Naive B cell (primary cell): ENCODE data around the gene FARP1. TPM values are rescaled to one million over a fixed set of nuclear protein-coding genes. Genes with fewer than 3 reads are reported as not detected.

Experiments used
- ATAC-seq, 2 donors: fragments of 150-1000 bp; cut with Tn5 transposase; 2 replicates each; pipeline ENCODE4 v1.10.0; 2021; ENCODE audit warnings: low read depth in 2 of 2, mild to moderate bottlenecking in 2 of 2, moderate library complexity in 2 of 2
- DNase-seq: peaks from one replicate; pipeline ENCODE4 v3.0.0; 2022
- H3K27ac Mint-ChIP-seq, 6 donors: one replicate each; pipeline ENCODE4 v1.8.0; 2020 to 2022; ENCODE audit warnings: mild to moderate bottlenecking in 6 of 6, mixed read lengths in 6 of 6, moderate library complexity in 5 of 6, inconsistent platforms in 2 of 6
- H3K27me3 Mint-ChIP-seq, 3 donors: one replicate each; pipeline ENCODE4 v1.8.0; 2021 to 2022; ENCODE audit warnings: mixed read lengths in 3 of 3, mild to moderate bottlenecking in 1 of 3
- H3K36me3 Mint-ChIP-seq, 2 donors: one replicate each; pipeline ENCODE4 v1.8.0; 2020 to 2022; ENCODE audit warnings: mixed read lengths in 2 of 2, inconsistent platforms in 1 of 2, mild to moderate bottlenecking in 1 of 2
- H3K4me1 Mint-ChIP-seq, 3 donors: one replicate each; pipeline ENCODE4 v1.8.0; 2020 to 2022; ENCODE audit warnings: mixed read lengths in 3 of 3, inconsistent platforms in 1 of 3, mild to moderate bottlenecking in 1 of 3, moderate library complexity in 1 of 3
- H3K4me3 Mint-ChIP-seq, 8 donors: one replicate each; pipeline ENCODE4 v1.8.0; 2020 to 2022; ENCODE audit warnings: mild to moderate bottlenecking in 8 of 8, mixed read lengths in 8 of 8, moderate library complexity in 8 of 8, inconsistent platforms in 2 of 8
- H3K9me3 Mint-ChIP-seq, 7 donors: one replicate each; pipeline ENCODE4 v1.8.0; 2020 to 2022; ENCODE audit warnings: mixed read lengths in 7 of 7, mild to moderate bottlenecking in 5 of 7, inconsistent platforms in 2 of 7, moderate library complexity in 1 of 7
- polyA plus RNA-seq, 6 donors: library from polyadenylated mRNA; unstranded; fragments of 300-500 nt; fragmentation: Illumina TruSeq; gene quantifications; one replicate each; pipeline ENCODE4 v1.2.3, GENCODE V29; 2021; ENCODE audit warnings: low read depth in 6 of 6

FARP1 gene
- polyA plus RNA-seq, 6 donors from 2014 or later = 0.44 to 1.2 (median 0.86) TPM; not detected in 1

- no peak for ATAC-seq
- no peak for DNase-seq
- Mint-ChIP-seq H3K27me3 (peaks cover 0 to 8% (median 7%) of the 10 kb centered on the region in 3 donors), H3K27ac (no peak overlapping the region), H3K36me3 (no peaks in the 10 kb centered on the region), H3K4me3 (no peak overlapping the region), H3K4me1 (no peaks in the 10 kb centered on the region), H3K9me3 (peaks cover 0 to 10% (median 1%) of the 10 kb centered on the region in 7 donors)
Measured at GRCh38 chr13:98110749-98111148, 32.1 kb upstream of the FARP1 start.

GRCh38 chr13:98111168-98112098 lies 31.5 kb upstream of the FARP1 start:
- Mint-ChIP-seq H3K27ac (no peak overlapping the region), H3K27me3 (peaks cover 0 to 8% (median 7%) of the 10 kb centered on the region in 3 donors), H3K4me3 (no peak overlapping the region), H3K9me3 (peaks cover 0 to 7% (median 1%) of the 10 kb centered on the region in 7 donors), H3K36me3 (no peaks in the 10 kb centered on the region), H3K4me1 (no peaks in the 10 kb centered on the region)
- ATAC-seq (no peak), DNase-seq (no peak)

- H3K9me3 Mint-ChIP-seq = peaks cover 0 to 4% (median 0%) of the 10 kb centered on the region in 7 donors
Measured at GRCh38 chr13:98112456-98112855, 30.4 kb upstream of the FARP1 start.

GRCh38 chr13:98118865-98119264 lies 24.0 kb upstream of the FARP1 start:
- H3K27ac Mint-ChIP-seq = no peak overlapping the region
- no peak for ATAC-seq
- no peak for DNase-seq
- H3K9me3 Mint-ChIP-seq = peaks cover 3 to 23% (median 13%) of the 10 kb centered on the region in 7 donors
- peaks cover 0 to 10% of the 10 kb centered on the region in 2 donors for H3K36me3 Mint-ChIP-seq
- no peaks in the 10 kb centered on the region for H3K4me1 Mint-ChIP-seq
- no peak overlapping the region for H3K4me3 Mint-ChIP-seq
- H3K27me3 Mint-ChIP-seq = peaks cover 0 to 8% (median 1%) of the 10 kb centered on the region in 3 donors

More at GRCh38 chr13:98112456-98112855, 30.4 kb upstream of the FARP1 start:
- Mint-ChIP-seq H3K27ac (no peak overlapping the region), H3K4me1 (no peaks in the 10 kb centered on the region), H3K4me3 (no peak overlapping the region), H3K36me3 (no peaks in the 10 kb centered on the region), H3K27me3 (peaks cover 0 to 8% (median 8%) of the 10 kb centered on the region in 3 donors)
- DNase-seq = no peak
- no peak for ATAC-seq

- ATAC-seq (no peak), DNase-seq (no peak)
- H3K4me1 Mint-ChIP-seq = no peaks in the 10 kb centered on the region
- peaks cover 13 to 38% (median 22%) of the 10 kb centered on the region in 7 donors for H3K9me3 Mint-ChIP-seq
- H3K27me3 Mint-ChIP-seq = peaks cover 4 to 9% (median 5%) of the 10 kb centered on the region in 3 donors
- H3K36me3 Mint-ChIP-seq = peaks cover 0 to 20% of the 10 kb centered on the region in 2 donors
- no peak overlapping the region for H3K27ac Mint-ChIP-seq
- no peak overlapping the region for H3K4me3 Mint-ChIP-seq
Measured at GRCh38 chr13:98123176-98123575, 19.7 kb upstream of the FARP1 start.

- Mint-ChIP-seq H3K27me3 (peaks cover 4 to 30% (median 28%) of the 10 kb centered on the region in 3 donors), H3K36me3 (peaks cover 0 to 7% of the 10 kb centered on the region in 2 donors), H3K4me3 (no peak overlapping the region), H3K27ac (no peak overlapping the region), H3K9me3 (peaks cover 5 to 27% (median 17%) of the 10 kb centered on the region in 7 donors), H3K4me1 (peaks cover 0 to 7% (median 4%) of the 10 kb centered on the region in 3 donors)
- ATAC-seq (no peak), DNase-seq (no peak)
Measured at GRCh38 chr13:98129059-98129746, 13.7 kb upstream of the FARP1 start.

- H3K4me3 Mint-ChIP-seq = no peak overlapping the region
- peak; percentile 88 to 92 for ATAC-seq
- no peaks in the 10 kb centered on the region for H3K36me3 Mint-ChIP-seq
- H3K4me1 Mint-ChIP-seq = peaks cover 0 to 7% (median 4%) of the 10 kb centered on the region in 3 donors
- H3K9me3 Mint-ChIP-seq = peaks cover 0 to 7% (median 4%) of the 10 kb centered on the region in 7 donors
- H3K27ac Mint-ChIP-seq = no peak overlapping the region
- no peak for DNase-seq
- H3K27me3 Mint-ChIP-seq = peaks cover 20 to 43% (median 39%) of the 10 kb centered on the region in 3 donors
Measured at GRCh38 chr13:98133946-98134345, 8.9 kb upstream of the FARP1 start.

GRCh38 chr13:98134901-98135300 lies 8.0 kb upstream of the FARP1 start:
- Mint-ChIP-seq H3K27ac (peak overlapping the region in 1 of 6 donors; percentile 48), H3K4me1 (peaks cover 0 to 7% (median 4%) of the 10 kb centered on the region in 3 donors), H3K27me3 (peaks cover 28 to 50% (median 48%) of the 10 kb centered on the region in 3 donors), H3K4me3 (no peak overlapping the region), H3K36me3 (no peaks in the 10 kb centered on the region), H3K9me3 (peaks cover 0 to 7% (median 0%) of the 10 kb centered on the region in 7 donors)
- no peak for ATAC-seq
- no peak for DNase-seq

- peaks cover 10 to 13% (median 10%) of the 10 kb centered on the region in 3 donors for H3K4me1 Mint-ChIP-seq
- H3K36me3 Mint-ChIP-seq = no peaks in the 10 kb centered on the region
- no peak for ATAC-seq
- H3K9me3 Mint-ChIP-seq = peaks cover 0 to 2% (median 0%) of the 10 kb centered on the region in 7 donors
- no peak overlapping the region for H3K27ac Mint-ChIP-seq
- H3K4me3 Mint-ChIP-seq = peak overlapping the region in 3 of 8 donors; percentile 45 to 60 (median 57)
- peaks cover 52 to 74% (median 67%) of the 10 kb centered on the region in 3 donors for H3K27me3 Mint-ChIP-seq
- DNase-seq = no peak
Measured at GRCh38 chr13:98141091-98141490, 1.8 kb upstream of the FARP1 start.

GRCh38 chr13:98141509-98142379 lies 1.1 kb upstream of the FARP1 start:
- Mint-ChIP-seq H3K36me3 (no peaks in the 10 kb centered on the region), H3K4me1 (peaks cover 10 to 13% (median 10%) of the 10 kb centered on the region in 3 donors), H3K4me3 (peak overlapping the region in 7 of 8 donors; percentile 60 to 85 (median 68)), H3K9me3 (peaks cover 0 to 2% (median 0%) of the 10 kb centered on the region in 7 donors), H3K27ac (no peak overlapping the region), H3K27me3 (peaks cover 52 to 75% (median 67%) of the 10 kb centered on the region in 3 donors)
- ATAC-seq (peak in 1 of 2 donors; percentile 5), DNase-seq (no peak)

GRCh38 chr13:98143157-98143553 lies 261 bp downstream of the FARP1 start:
- no peak overlapping the region for H3K4me3 Mint-ChIP-seq
- no peak overlapping the region for H3K27ac Mint-ChIP-seq
- H3K4me1 Mint-ChIP-seq = peaks cover 10 to 13% (median 10%) of the 10 kb centered on the region in 3 donors
- H3K27me3 Mint-ChIP-seq = peaks cover 58 to 75% (median 59%) of the 10 kb centered on the region in 3 donors
- peaks cover 0 to 2% (median 0%) of the 10 kb centered on the region in 7 donors for H3K9me3 Mint-ChIP-seq
- H3K36me3 Mint-ChIP-seq = no peaks in the 10 kb centered on the region
- ATAC-seq (no peak), DNase-seq (no peak)

- DNase-seq = no peak
- Mint-ChIP-seq H3K27me3 (peaks cover 58 to 75% (median 59%) of the 10 kb centered on the region in 3 donors), H3K27ac (no peak overlapping the region), H3K4me1 (peaks cover 10 to 13% (median 10%) of the 10 kb centered on the region in 3 donors), H3K4me3 (peak overlapping the region in 5 of 8 donors; percentile 54 to 80 (median 74)), H3K9me3 (peaks cover 0 to 2% (median 0%) of the 10 kb centered on the region in 7 donors), H3K36me3 (no peaks in the 10 kb centered on the region)
- peak in 1 of 2 donors; percentile 27 for ATAC-seq
Measured at GRCh38 chr13:98143601-98144026, 720 bp downstream of the FARP1 start.
